ENCODE results near the gene S100A5. TPM values are rescaled to one million over a fixed set of nuclear protein-coding genes. Genes with fewer than 3 reads are reported as not detected.

The S100A5 gene
- total and polyA plus RNA-seq, 9 of the 15 experiments (the other 6 are each of a cell fraction or from before 2014, with no cell fraction given) = 0.56 to 1.4 (median 0.64) TPM; not detected in 5

GRCh38 chr1:153510984-153511410 lies 29.7 kb downstream of the S100A5 start (continued):
- TF ChIP-seq SREBF2 (CRISPR knock-in tag; IDR thresholded peaks at IDR 0.05) (no peak), ADNP (tag; IDR thresholded peaks at IDR 0.05) (no peak), ETS1 (conservative IDR thresholded peaks at IDR 0.05; ENCODE audit: control insufficient read depth, low read depth, low read length) (0 out of 2 replicates have a peak, but pooled peaks have one; percentile 46), RCOR1 (IDR thresholded peaks at IDR 0.05; ENCODE audit: borderline replicate concordance in 1 of 2, low read depth in 2 of 2, low read length in 2 of 2) (0 out of 4 replicates have a peak, but pooled peaks of 1 of the 2 experiments have one; percentile 45), MAFG (tag; conservative IDR thresholded peaks at IDR 0.05) (no peak), DEAF1 (CRISPR knock-in tag; IDR thresholded peaks at IDR 0.05) (peak; percentile 84), ZSCAN29 (IDR thresholded peaks at IDR 0.05) (no peak), DMBX1 (CRISPR knock-in tag; IDR thresholded peaks at IDR 0.05; ENCODE audit: borderline replicate concordance) (0 out of 2 replicates have a peak, but pooled peaks have one; percentile 38), MTA2 (IDR thresholded peaks at IDR 0.05; ENCODE audit: low read depth) (no peak), ZNF668 (CRISPR knock-in tag; IDR thresholded peaks at IDR 0.05) (no peak), E2F1 (CRISPR knock-in tag; IDR thresholded peaks at IDR 0.05) (no peak), WHSC1 (IDR thresholded peaks at IDR 0.05; ENCODE audit: low read length) (no peak), CREBBP (IDR thresholded peaks at IDR 0.05; ENCODE audit: low read depth, low read length) (no peak), BRD9 (IDR thresholded peaks at IDR 0.05; ENCODE audit: low read depth, partially characterized antibody) (peak; percentile 89), REST (IDR thresholded peaks at IDR 0.05; ENCODE audit: borderline replicate concordance) (peak; percentile 91), REST (CRISPR knock-in tag; IDR thresholded peaks at IDR 0.05; ENCODE audit: low read depth) (no peak), FOXK2 (conservative IDR thresholded peaks at IDR 0.05 in 1 of 2, IDR thresholded peaks at IDR 0.05 in 1 of 2; ENCODE audit: low read depth in 2 of 2) (no peak)

All from K562 (cell line).